ENCODE measurements around the gene HDGFL3.
"Not testable (repeated sequence)": the region's sequence is repeated elsewhere in the genome, so short reads cannot be mapped to it uniquely, and the experiment has no call there.

The HDGFL3 gene

DNA sequence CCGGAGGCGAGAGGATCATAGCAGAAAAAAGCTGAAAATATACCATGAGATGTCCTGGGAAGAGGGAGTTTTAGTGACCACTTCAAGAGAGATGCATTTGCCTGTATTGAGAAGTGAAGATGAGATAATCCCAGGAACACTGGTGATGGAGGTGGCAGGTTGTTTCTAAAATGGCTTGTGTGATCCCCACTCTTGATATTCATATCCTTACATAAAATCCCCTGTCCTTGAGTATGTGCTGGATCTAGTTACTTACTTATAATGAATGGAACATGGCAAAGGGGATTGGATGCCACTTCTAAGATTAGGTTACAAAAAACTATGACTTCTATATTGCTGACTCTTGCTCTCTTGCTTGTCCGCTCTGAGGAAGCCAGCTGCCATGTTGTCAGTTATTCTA is 22.1 kb downstream of the HDGFL3 start:
- Histone ChIP-seq H3K4me3 (ENCODE audit: low read length) (no peak overlapping the region), H3K36me3 (ENCODE audit: control insufficient read depth, insufficient read depth, low read length) (no peaks in the 10 kb centered on the region), H3K27ac (ENCODE audit: low read depth, low read length) (no peak overlapping the region), H3K4me1 (ENCODE audit: control insufficient read depth, insufficient read depth, low read length) (no peaks in the 10 kb centered on the region), H3K9ac (ENCODE audit: low read length) (no peak overlapping the region), H3K27me3 (ENCODE audit: control insufficient read depth, insufficient read depth, low read length) (no peaks in the 10 kb centered on the region)

DNA sequence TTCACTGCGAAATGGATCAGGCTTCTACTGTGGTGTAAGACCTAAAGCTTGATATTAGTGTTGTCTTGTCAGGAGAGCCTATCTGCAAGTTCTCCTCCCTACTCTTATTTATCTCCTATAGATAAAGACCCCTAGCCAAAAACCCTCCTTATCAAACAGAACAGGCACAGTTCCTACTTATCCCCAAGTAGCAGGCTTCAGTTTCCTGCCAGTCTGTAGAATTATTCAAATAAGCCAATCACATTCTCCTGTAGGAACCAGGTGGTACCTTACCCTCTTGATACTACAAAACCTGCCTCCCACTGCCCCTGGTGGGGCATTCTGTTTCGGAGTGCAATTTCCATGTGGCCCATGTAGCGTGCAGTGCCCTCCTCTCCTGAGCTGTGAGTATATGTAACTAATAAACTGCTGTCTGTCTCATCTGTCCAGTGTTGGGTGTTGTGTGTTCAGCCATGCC is 28.7 kb downstream of the HDGFL3 start:
- H3K4me3 ChIP-seq (ENCODE audit: low read length), result no peak overlapping the region
- H3K9ac ChIP-seq (ENCODE audit: low read length), result no peak overlapping the region
- H3K4me1 ChIP-seq (ENCODE audit: control insufficient read depth, insufficient read depth, low read length), result no peaks in the 10 kb centered on the region
- no peaks in the 10 kb centered on the region for H3K27me3 ChIP-seq (ENCODE audit: control insufficient read depth, insufficient read depth, low read length)
- no peak overlapping the region for H3K27ac ChIP-seq (ENCODE audit: low read depth, low read length)
- H3K36me3 ChIP-seq (ENCODE audit: control insufficient read depth, insufficient read depth, low read length), result no peaks in the 10 kb centered on the region

DNA sequence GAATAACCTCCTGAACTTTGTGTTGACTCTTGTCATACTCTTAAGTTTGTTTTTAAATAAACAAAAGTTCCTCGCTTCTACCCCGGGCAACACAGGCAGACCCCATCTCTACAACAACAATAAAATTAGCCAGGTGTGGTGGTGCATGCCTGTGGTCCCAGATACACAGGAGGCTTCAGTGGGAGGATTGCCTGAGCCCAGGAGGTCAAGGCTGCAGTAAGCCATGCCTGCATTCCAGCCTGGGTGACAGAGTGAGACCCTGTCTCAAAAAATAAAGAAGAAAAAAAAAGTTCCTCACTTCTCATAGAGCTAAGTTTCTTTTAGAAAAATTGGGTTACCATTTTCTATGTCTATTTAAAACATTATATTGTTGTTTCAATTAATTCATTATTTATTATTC is 29.2 kb downstream of the HDGFL3 start:
- no peaks in the 10 kb centered on the region for H3K27me3 ChIP-seq (ENCODE audit: control insufficient read depth, insufficient read depth, low read length)
- H3K4me1 ChIP-seq (ENCODE audit: control insufficient read depth, insufficient read depth, low read length), result no peaks in the 10 kb centered on the region
- H3K36me3 ChIP-seq (ENCODE audit: control insufficient read depth, insufficient read depth, low read length), result no peaks in the 10 kb centered on the region
- no peak overlapping the region for H3K4me3 ChIP-seq (ENCODE audit: low read length)
- no peak overlapping the region for H3K27ac ChIP-seq (ENCODE audit: low read depth, low read length)
- no peak overlapping the region for H3K9ac ChIP-seq (ENCODE audit: low read length)

DNA sequence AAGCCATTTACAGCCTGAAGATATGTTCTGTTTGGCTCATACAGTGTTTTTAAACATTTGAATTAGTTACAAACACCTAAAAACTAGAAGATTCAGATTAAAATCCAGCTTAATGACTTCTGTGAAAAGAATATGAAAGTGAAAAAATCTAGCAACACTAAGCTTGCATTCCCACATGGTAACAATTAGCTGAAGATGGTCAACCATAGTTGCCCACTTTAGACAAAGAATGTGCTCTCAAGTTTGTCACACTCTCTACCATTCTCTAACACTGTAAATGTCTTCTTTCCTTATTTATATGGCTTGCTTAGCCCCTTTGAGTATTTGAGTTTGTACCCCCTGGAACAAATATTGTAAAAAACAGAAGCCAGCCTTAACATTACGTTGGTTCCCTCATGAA is 32.7 kb downstream of the HDGFL3 start:
- no peaks in the 10 kb centered on the region for H3K27me3 ChIP-seq (ENCODE audit: control insufficient read depth, insufficient read depth, low read length)
- H3K27ac ChIP-seq (ENCODE audit: low read depth, low read length), result no peak overlapping the region
- H3K36me3 ChIP-seq (ENCODE audit: control insufficient read depth, insufficient read depth, low read length), result no peaks in the 10 kb centered on the region
- no peak overlapping the region for H3K4me3 ChIP-seq (ENCODE audit: low read length)
- H3K4me1 ChIP-seq (ENCODE audit: control insufficient read depth, insufficient read depth, low read length), result no peaks in the 10 kb centered on the region
- no peak overlapping the region for H3K9ac ChIP-seq (ENCODE audit: low read length)

DNA sequence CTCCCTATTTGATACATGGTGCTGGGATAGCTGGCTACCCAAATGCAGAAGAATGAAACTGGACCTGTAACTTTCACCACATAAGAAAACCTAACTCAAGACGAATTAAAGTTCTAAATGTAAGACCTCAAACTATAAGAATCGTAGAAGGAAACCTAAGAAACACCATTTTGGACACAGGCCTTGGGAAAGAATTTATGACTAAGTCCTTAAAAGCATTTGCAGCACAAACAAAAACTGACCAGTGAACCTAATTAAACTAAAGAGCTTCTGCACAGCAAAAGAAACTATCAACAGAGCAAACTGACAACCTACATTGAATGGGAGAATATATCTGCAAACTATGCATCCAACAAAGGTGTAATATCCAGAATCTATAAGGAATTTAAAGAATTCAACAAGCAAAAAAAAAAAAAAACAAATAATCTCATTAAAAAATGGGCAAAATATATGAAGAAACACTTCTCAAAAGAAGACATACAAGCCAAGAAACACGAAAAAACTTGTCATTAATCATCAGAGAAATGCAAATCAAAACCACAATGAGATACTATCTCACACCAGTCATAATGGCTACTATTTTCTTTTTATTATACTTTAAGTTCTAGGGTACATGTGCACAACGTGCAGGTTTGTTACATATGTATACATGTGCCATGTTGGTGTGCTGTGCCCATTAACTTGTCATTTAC is 37.0 kb downstream of the HDGFL3 start:
- Histone ChIP-seq H3K36me3 (ENCODE audit: control insufficient read depth, insufficient read depth, low read length) (no peaks in the 10 kb centered on the region), H3K4me1 (ENCODE audit: control insufficient read depth, insufficient read depth, low read length) (no peaks in the 10 kb centered on the region), H3K4me3 (ENCODE audit: low read length) (no peak overlapping the region), H3K9ac (ENCODE audit: low read length) (no peak overlapping the region), H3K27ac (ENCODE audit: low read depth, low read length) (no peak overlapping the region), H3K27me3 (ENCODE audit: control insufficient read depth, insufficient read depth, low read length) (no peaks in the 10 kb centered on the region)

DNA sequence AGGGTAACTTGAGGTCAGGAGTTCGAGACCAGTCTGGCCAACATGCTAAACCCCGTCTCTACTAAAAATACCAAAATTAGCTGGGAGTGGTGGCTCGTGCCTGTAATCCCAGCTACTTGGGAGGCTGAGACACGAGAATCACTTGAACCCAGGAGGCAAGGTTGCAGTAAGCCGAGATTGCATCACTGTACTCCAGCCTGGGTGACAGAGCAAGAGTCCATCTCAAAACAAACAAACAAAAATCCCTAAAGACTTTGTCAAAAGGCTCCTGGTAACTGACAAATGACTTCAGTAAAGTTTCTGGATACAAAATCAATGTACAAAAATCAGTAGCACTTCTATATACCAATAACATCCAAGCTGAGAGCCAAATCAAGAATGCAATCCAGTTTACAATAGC is 38.0 kb downstream of the HDGFL3 start:
- H3K27ac ChIP-seq (ENCODE audit: low read depth, low read length); H3K4me3 ChIP-seq (ENCODE audit: low read length); H3K9ac ChIP-seq (ENCODE audit: low read length); H3K4me1 ChIP-seq (ENCODE audit: control insufficient read depth, insufficient read depth, low read length); H3K36me3 ChIP-seq (ENCODE audit: control insufficient read depth, insufficient read depth, low read length); H3K27me3 ChIP-seq (ENCODE audit: control insufficient read depth, insufficient read depth, low read length): not testable (repeated sequence)

DNA sequence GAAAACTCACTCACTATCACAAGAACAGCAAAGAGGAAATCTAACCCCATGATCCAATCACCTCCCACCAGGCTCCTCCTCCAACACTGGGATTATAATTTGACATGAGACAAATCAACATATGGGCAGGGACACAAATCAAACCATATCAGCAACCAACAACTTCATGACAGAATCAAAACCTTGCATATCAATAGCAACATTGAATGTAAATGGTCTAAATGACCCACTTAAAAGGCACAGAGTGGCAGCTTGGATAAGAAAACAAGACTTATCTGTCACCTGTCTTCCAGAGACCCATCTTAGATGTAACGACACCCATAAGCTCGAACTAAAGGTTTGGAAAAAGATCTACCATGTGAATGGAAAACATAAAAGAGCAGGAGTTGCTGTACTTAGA is 40.8 kb downstream of the HDGFL3 start:
- no peaks in the 10 kb centered on the region for H3K36me3 ChIP-seq (ENCODE audit: control insufficient read depth, insufficient read depth, low read length)
- no peak overlapping the region for H3K9ac ChIP-seq (ENCODE audit: low read length)
- H3K4me1 ChIP-seq (ENCODE audit: control insufficient read depth, insufficient read depth, low read length), result no peaks in the 10 kb centered on the region
- H3K4me3 ChIP-seq (ENCODE audit: low read length), result no peak overlapping the region
- no peaks in the 10 kb centered on the region for H3K27me3 ChIP-seq (ENCODE audit: control insufficient read depth, insufficient read depth, low read length)
- no peak overlapping the region for H3K27ac ChIP-seq (ENCODE audit: low read depth, low read length)

DNA sequence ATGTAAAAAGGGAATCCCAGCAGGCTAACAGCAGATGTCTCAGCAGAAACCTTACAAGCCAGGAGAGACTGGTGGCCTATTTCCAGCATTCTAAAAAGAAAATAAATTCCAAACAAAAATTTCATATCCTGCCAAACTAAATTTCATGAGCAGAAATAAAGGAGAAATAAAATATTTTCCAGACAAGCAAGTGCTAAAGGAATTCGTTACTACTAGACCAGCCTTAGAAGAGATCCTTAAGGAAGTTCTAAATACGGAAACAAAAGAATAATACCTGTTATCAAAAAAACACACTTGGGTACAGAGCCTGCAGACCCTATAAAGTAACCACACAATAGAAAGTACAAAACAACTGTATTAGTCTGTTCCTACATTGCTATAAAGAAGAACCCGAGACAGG is 41.4 kb downstream of the HDGFL3 start:
- no peaks in the 10 kb centered on the region for H3K4me1 ChIP-seq (ENCODE audit: control insufficient read depth, insufficient read depth, low read length)
- H3K9ac ChIP-seq (ENCODE audit: low read length), result no peak overlapping the region
- H3K36me3 ChIP-seq (ENCODE audit: control insufficient read depth, insufficient read depth, low read length), result no peaks in the 10 kb centered on the region
- no peak overlapping the region for H3K4me3 ChIP-seq (ENCODE audit: low read length)
- H3K27me3 ChIP-seq (ENCODE audit: control insufficient read depth, insufficient read depth, low read length), result no peaks in the 10 kb centered on the region
- H3K27ac ChIP-seq (ENCODE audit: low read depth, low read length), result no peak overlapping the region

DNA sequence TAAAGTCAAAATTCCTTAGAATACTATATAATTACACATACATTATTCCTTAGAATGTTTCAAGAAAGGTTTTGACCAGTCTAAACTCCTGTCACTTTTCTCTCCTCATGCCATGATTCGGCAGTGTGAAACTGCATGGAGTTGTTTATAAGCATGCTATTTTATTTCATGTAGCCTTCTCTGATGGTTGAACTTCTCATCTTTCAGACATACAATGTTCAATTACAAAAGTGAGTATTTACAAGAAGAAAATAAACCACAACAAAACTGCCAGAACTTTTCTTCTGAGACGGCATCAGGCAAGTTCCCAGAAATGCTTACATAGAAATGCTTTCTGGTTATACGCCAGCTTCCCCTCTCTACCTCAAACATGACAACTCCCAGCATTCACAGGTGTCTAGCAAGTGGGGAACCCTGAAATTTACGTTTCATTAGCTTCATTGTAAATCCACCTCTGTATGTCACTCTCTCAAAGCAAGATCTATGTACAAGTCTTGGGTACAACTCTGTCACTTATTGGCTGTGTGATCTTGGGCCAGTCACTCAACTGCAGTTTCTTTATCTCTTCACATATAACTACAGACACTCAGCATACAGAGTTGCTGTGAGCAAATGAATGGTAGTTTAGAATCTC is 42.7 kb downstream of the HDGFL3 start:
- Histone ChIP-seq H3K27ac (ENCODE audit: low read depth, low read length) (no peak overlapping the region), H3K36me3 (ENCODE audit: control insufficient read depth, insufficient read depth, low read length) (no peaks in the 10 kb centered on the region), H3K4me3 (ENCODE audit: low read length) (no peak overlapping the region), H3K4me1 (ENCODE audit: control insufficient read depth, insufficient read depth, low read length) (no peaks in the 10 kb centered on the region), H3K27me3 (ENCODE audit: control insufficient read depth, insufficient read depth, low read length) (no peaks in the 10 kb centered on the region), H3K9ac (ENCODE audit: low read length) (no peak overlapping the region)

DNA sequence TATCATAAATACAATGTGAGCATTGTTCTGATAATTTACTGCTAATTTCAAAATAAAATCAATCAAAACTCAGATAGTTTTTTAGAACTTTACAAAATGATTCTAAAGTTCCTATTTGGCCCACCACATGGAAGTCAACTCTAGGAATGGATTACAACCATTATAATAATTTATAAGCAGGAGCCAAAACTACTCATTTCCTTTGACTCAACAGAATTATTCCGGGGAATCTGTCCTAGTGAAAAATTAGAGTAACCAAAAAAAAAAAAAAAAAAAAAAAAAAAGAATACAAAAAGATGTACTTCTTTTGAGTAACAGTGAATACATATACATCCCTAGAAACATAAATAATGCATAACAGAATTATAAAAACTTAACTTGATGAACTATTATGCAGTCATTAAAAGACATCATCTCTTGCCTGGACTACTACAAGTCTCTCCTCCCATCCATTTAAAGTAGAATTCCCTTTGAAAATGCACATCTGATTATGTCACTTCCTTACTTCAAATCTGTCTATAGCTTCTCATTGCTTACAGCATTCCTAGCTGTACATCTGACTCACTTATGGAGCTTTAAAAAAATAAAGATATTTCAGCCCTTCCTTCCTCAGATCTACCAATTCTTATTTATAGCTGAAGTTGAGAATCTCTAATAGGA is 43.4 kb downstream of the HDGFL3 start:
- no peaks in the 10 kb centered on the region for H3K4me1 ChIP-seq (ENCODE audit: control insufficient read depth, insufficient read depth, low read length)
- H3K27ac ChIP-seq (ENCODE audit: low read depth, low read length), result no peak overlapping the region
- H3K27me3 ChIP-seq (ENCODE audit: control insufficient read depth, insufficient read depth, low read length), result no peaks in the 10 kb centered on the region
- no peak overlapping the region for H3K4me3 ChIP-seq (ENCODE audit: low read length)
- H3K36me3 ChIP-seq (ENCODE audit: control insufficient read depth, insufficient read depth, low read length), result no peaks in the 10 kb centered on the region
- no peak overlapping the region for H3K9ac ChIP-seq (ENCODE audit: low read length)

DNA sequence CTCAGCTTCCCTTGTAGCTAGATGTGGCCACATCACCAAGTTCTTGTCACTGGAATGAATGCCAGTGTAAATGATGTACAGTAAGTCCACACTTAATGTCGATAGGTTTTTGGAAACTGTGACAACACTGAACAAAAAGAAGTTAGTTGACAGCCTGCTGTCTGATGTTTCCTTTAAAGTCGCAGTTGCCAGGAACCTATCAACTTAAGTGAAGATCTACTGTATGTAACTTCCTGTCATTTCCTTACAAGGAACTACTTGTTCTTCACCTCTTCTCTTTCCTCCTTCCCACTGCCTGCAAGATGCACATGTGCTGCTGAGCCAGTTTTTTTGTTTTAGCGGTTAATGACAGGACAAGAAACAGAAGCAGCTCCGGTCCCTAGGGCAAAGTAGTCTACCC is 44.6 kb downstream of the HDGFL3 start:
- Histone ChIP-seq H3K9ac (ENCODE audit: low read length) (no peak overlapping the region), H3K4me1 (ENCODE audit: control insufficient read depth, insufficient read depth, low read length) (no peaks in the 10 kb centered on the region), H3K4me3 (ENCODE audit: low read length) (no peak overlapping the region), H3K27ac (ENCODE audit: low read depth, low read length) (no peak overlapping the region), H3K27me3 (ENCODE audit: control insufficient read depth, insufficient read depth, low read length) (no peaks in the 10 kb centered on the region), H3K36me3 (ENCODE audit: control insufficient read depth, insufficient read depth, low read length) (no peaks in the 10 kb centered on the region)

DNA sequence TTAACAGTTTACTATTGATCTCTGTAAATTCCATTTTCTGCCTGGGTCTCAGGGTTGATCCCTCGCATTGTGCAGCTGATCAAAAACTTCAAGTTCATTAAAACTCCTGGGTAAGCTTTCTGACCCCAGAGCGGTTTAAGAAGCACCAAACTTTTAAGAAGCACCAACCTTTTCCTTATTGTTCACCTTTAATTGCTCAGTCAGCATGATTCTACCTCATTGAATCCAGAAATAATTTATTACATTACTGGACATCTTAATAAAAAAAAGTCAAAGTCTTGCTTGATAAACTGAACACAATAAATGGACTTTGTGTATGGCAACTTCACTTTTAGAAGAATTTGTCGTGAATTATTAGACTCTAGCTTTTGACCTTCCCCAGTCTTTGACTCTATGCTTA is 46.9 kb downstream of the HDGFL3 start:
- H3K27me3 ChIP-seq (ENCODE audit: control insufficient read depth, insufficient read depth, low read length), result no peaks in the 10 kb centered on the region
- no peaks in the 10 kb centered on the region for H3K4me1 ChIP-seq (ENCODE audit: control insufficient read depth, insufficient read depth, low read length)
- H3K36me3 ChIP-seq (ENCODE audit: control insufficient read depth, insufficient read depth, low read length), result no peaks in the 10 kb centered on the region

DNA sequence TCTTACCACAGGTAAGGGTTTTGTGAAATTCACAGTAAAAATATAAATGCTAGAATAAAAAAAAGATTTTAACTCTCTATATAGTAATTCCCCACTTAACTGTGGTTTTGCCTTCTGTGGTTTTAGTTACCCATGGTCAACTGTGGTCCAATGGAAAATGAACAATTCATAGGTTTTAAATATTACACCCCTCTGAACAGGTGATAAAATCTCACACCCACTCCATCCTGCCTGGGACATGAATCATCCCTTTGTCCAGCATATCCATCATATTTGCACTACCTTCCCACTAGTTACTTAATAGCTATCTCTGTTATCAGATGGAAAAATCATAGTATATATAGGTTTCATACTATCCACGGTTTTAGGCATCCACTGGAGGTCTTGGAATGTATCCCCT is 49.2 kb downstream of the HDGFL3 start:
- no peaks in the 10 kb centered on the region for H3K36me3 ChIP-seq (ENCODE audit: control insufficient read depth, insufficient read depth, low read length)
- no peaks in the 10 kb centered on the region for H3K4me1 ChIP-seq (ENCODE audit: control insufficient read depth, insufficient read depth, low read length)
- no peak overlapping the region for H3K9ac ChIP-seq (ENCODE audit: low read length)
- H3K4me3 ChIP-seq (ENCODE audit: low read length), result no peak overlapping the region
- H3K27me3 ChIP-seq (ENCODE audit: control insufficient read depth, insufficient read depth, low read length), result no peaks in the 10 kb centered on the region
- H3K27ac ChIP-seq (ENCODE audit: low read depth, low read length), result no peak overlapping the region

More for the DNA sequence above, 46.9 kb downstream of the HDGFL3 start:
- Histone ChIP-seq H3K27ac (ENCODE audit: low read depth, low read length) (no peak overlapping the region), H3K9ac (ENCODE audit: low read length) (no peak overlapping the region), H3K4me3 (ENCODE audit: low read length) (no peak overlapping the region)
